GM18909 (cell line): ENCODE results near the gene ITGAE.
A peak's percentile ranks its signal among the peaks of the same experiment; 100 is the strongest.
"Not testable (repeated sequence)": the region's sequence is repeated elsewhere in the genome, so short reads cannot be mapped to it uniquely, and the experiment has no call there.

Source experiments
- ATAC-seq: cut with Tn5 transposase; IDR thresholded peaks from one replicate; pipeline ENCODE4 v1.9.1; 2021; ENCODE audit warnings: mild to moderate bottlenecking; ENCODE audit not compliant: unreplicated experiment, poor library complexity

ITGAE gene, protein sequence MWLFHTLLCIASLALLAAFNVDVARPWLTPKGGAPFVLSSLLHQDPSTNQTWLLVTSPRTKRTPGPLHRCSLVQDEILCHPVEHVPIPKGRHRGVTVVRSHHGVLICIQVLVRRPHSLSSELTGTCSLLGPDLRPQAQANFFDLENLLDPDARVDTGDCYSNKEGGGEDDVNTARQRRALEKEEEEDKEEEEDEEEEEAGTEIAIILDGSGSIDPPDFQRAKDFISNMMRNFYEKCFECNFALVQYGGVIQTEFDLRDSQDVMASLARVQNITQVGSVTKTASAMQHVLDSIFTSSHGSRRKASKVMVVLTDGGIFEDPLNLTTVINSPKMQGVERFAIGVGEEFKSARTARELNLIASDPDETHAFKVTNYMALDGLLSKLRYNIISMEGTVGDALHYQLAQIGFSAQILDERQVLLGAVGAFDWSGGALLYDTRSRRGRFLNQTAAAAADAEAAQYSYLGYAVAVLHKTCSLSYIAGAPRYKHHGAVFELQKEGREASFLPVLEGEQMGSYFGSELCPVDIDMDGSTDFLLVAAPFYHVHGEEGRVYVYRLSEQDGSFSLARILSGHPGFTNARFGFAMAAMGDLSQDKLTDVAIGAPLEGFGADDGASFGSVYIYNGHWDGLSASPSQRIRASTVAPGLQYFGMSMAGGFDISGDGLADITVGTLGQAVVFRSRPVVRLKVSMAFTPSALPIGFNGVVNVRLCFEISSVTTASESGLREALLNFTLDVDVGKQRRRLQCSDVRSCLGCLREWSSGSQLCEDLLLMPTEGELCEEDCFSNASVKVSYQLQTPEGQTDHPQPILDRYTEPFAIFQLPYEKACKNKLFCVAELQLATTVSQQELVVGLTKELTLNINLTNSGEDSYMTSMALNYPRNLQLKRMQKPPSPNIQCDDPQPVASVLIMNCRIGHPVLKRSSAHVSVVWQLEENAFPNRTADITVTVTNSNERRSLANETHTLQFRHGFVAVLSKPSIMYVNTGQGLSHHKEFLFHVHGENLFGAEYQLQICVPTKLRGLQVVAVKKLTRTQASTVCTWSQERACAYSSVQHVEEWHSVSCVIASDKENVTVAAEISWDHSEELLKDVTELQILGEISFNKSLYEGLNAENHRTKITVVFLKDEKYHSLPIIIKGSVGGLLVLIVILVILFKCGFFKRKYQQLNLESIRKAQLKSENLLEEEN

DNA sequence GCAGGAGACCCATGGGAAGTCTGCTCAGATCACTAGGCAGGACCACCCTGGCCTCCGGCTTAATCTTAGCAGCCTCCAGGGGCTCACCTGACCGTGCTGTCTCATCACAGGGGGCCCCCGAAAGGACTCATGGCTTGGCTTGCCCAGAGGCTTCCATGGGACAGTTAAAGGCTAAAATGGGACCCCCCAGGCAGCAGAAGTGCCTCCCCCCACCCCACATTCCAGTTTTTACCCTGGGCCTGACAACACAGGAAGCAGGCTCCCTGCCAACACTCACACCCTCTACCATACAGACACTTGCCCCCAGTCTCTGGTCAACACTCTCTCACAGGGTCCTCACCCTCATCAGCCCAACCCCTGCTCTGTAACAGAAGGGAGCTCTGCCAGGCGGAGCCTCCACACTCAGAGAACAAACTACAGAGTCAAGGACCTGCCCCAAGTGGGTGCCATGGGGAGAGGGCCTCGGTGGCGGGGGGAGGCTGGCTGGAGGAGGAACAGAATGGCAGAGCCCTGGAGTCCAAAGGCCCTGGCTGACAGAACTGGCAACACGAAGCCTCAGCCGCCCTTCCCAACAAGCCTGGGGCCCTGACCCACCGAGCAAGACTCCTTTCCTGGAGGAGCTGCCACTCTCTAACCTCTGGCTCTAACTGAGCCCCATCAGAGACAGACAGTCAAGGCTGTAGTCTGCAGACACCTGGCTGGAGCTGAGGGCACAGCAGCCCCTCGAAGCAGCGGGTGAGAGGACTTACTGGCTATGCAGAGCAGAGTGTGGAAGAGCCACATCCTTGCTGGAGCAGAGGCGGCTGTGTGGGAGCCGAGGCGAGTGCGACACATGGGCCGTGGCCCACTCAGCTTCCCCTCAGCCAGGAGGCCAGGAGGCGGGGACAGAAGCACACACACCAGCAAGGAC is at the start of gene ITGAE:
Gene ITGAE (minus strand): TSS at position 827 of the 910 bp plus-strand sequence. CDS start 44 bp downstream, at position 783.
- no peak for ATAC-seq

DNA sequence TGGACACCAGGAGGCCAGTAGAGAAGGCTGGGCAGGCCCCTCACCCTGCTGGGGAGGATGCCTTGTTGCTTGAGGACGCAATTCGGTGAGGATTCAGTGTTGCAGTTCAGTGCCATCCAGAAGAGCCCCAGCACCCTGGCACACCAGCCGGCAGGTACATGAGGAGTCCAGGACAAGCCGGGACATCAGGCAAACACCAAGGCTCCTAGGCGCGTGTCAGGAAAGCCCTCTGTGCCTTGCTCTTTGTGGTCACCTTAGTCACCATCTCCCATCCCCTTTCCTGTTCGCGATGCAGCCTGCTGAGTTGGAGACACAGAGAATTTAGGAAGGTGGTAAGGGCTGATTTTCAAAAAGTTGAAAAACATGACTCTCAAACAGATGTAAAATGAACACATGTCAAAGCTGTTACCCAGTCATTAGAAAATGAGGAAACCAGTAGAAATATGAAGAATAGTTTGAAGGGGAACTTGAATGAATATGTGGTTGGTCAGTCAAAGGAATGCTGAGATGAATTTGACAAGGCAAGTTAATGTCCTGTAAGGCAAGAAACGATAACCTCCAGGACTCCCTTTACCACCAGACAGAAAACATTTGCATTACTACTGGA is 47.3 kb upstream of the ITGAE start:
- ATAC-seq: no peak

- ATAC-seq: no peak
Measured at GRCh38 chr17:3847165-3847670, 46.2 kb upstream of the ITGAE start.

- no peak for ATAC-seq
Measured at GRCh38 chr17:3846437-3847164, 45.6 kb upstream of the ITGAE start.

DNA sequence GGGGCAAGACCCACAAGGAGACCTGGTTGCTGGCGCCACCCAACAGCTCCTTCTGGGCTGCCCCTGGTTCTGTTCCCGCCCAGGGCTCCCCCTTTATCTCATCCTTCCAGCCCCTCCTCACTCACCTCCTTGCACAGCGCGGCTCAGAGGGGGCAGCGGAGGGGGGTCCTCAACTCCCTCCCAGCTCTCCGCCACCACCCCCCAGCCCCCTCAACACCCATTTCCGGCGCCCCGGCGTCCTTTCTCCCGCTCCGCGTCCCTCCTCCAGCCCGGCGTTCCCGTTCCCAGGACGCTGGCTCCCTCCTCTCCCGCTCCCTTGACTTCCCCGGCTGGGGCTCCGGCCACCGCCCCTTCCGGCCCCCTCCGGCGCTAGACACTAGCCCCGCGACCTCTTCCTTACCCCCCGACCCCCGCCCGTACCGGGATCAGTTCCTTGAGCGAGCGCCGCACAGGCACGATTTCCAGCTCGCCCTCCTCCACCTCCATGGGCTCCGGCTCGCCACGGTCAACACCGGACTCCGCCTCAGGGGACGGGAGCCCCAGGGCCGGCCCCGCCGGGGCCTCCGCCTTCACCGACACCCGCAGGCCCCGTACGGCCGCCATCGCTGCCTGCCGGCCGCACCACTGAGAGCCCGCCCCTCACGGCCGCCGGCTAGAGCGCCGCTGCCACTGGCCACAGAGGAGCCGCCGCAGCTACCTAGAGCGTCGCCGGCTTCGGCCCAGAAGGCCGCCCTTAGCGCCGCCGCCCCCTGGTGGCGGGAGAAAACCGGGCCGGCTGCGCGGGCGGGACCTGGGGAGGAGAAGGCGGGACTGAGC is 44.8 kb upstream of the ITGAE start, which contains the start of gene NCBP3:
Gene NCBP3 (minus strand): TSS at position 626 of the 816 bp plus-strand sequence. CDS start 23 bp downstream, at position 603.
- ATAC-seq: peak; percentile 96

DNA sequence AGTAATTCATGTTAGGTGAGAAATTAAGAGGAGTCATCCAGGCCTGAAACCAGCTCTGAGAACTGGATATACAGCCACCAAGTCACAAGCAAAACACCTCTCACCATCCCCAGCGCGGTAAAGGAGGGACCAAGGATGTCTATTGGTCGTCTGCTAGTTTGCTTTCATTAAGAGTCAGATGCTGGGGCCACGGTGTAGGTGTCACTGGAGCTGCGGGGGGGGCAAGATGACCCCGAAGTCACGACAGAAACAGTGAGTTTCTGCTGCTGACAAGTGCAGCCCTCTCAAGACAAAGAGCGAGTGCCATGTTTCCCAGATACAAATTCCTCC is 44.3 kb upstream of the ITGAE start:
- ATAC-seq: peak; percentile 22

DNA sequence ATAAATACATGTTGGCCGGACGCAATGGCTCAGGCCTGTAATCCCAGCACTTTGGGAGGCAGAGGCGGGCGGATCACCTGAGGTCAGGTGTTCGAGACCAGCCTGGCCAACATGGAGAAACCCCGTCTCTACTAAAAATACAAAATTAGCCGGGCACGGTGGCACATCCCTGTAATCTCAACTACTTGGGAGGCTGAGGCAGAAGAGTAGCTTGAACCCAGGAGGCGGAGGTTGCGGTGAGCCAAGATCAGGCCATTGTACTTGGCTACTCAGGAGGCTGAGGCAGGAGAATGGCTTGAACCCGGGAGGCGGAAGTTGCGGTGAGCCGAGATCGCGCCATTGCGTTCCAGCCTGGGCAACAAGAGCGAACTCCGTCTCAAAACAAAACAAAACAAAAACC is 43.6 kb upstream of the ITGAE start:
- ATAC-seq: not testable (repeated sequence)

- ATAC-seq: no peak
Measured at GRCh38 chr17:3843935-3844516, 43.0 kb upstream of the ITGAE start.

- ATAC-seq: no peak
Measured at GRCh38 chr17:3838206-3838605, 37.2 kb upstream of the ITGAE start.

DNA sequence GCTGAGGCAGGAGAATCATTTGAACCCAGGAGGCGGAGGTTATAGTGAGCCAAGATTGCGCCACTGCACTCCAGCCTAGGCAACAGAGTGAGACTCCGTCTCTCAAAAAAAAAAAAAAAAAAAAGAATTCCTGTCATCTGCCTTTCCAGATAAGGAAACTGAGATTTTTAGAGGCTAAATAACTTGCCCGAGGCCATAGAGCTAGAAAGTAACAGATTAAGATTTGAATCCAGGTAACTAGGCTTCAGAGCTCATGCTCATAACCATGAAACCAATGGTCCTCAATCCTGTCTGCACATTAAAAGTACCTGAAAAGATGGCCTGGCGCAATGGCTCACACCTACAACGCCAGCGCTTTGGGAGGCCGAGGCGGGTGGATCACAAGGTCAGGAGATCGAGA is 35.6 kb upstream of the ITGAE start:
- ATAC-seq: no peak

DNA sequence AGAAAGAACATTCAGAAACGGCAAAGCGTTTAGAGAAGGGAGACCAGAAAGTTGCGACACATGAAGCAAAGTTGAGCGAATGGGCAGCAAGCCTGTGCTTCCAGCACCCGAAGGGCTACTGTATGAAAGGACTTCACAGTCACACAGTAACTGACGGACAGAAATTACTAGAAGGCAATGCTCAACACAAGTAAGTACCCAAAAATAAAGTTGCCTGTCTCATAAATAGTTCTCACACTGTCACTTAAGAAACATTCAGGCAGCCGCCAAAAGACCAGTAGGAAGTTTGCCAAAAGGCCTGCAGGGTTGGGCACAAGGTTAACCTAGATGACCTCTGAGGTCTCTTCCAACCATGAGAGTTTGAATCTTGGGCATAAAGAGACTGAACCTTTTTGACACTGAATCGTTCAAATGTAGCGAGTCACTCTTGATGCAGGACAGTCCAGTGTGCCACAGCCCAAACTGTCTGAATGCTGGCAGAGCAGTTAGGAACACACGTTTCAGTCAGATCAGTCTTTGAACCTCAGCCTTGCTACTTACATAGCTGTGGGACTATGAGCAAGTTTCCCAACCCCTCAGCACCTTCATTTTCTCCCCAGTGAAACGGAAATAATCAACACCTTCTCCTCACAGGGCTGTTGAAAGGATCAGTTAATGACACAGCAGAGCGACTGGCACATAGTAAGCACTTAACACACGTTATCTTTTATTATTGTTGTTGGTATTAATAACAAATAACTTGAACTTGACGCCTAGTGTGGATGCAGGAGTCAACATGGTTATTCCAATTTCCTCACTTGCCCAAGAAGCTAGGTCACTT is 34.6 kb upstream of the ITGAE start:
- ATAC-seq: no peak

- ATAC-seq: no peak
Measured at GRCh38 chr17:3834811-3835210, 33.8 kb upstream of the ITGAE start.

- no peak for ATAC-seq
Measured at GRCh38 chr17:3828852-3829232, 27.9 kb upstream of the ITGAE start.

DNA sequence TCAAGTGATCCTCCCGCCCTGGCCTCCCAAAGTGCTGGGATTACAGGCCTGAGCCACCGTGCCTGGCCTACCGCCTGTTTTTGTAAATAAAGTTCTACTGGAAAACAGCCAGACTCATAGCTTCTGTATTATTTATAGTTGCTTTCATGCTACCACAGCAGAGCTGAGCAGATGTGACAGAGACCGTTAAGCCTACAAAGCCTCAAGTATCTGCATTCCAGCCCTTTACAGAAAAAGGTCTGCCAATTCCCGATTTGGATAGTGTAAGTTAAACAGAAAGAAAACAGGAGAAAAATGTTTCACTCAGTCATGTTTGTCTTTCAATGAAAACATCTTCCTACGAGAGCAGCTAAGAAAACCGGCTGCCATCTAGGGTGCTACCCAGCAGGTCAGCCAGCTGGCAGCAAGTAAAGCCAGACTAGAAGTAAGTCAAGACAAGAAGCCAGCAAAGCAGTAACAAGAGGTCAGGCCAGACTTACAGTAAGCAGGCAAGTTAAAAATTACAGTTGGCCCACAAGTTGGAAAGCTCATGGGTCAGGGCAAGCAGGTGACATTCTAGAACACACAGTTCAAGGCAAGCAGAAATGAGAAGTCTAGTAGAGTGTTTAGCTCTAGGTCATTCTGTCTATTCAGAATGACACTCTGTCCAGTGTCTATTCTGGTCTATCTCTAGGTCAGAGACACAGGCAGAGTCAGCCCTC is 27.3 kb upstream of the ITGAE start:
- no peak for ATAC-seq

DNA sequence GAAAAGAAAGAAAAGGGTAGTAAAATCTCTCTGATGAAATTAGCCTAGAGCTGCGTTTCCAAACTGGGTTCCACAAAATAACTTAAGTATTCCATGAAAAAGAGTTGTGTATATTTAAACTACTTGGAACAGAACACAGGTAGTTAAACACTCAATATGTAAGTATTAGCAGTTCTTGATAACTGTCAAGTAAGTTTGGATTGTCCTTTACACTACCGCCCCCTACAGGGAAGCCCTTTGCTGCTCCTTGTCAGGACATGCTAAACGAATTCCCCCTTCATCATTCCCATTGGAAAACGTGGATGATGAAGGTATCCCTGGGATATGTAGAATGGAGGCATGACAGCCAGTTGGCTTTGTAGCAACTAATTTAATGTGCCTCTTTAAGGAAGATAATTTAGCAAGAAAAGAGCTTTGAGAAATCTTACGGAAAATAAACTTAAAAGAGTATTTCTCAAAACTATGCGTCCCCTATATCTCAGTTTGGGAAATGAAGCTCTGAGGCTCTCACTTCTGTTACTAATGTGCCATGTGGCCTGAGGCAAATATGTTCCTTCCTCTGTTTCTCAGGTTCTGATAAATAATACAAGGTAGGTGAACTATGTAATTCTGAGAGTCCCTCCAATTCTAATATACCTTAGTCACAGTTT is 26.3 kb upstream of the ITGAE start:
- no peak for ATAC-seq
